AG10803 (cell line): ENCODE results near the gene NARS2.

Experiments
- DNase-seq: peaks from one replicate; pipeline ENCODE4 v3.0.0; 2010; ENCODE audit warnings: low read depth
- H3K4me3 ChIP-seq: 2 replicates; pipeline ENCODE4 v1.5.1; 2011; ENCODE audit warnings: mild to moderate bottlenecking, low read length, control low read depth
- TF ChIP-seq, protein P1 (sequence below): conservative IDR thresholded peaks from 2 replicates; pipeline ENCODE4 v1.5.1; 2011; ENCODE audit warnings: mild to moderate bottlenecking, low read length, control low read depth, inconsistent platforms

NARS2 gene

GRCh38 chr11:78478536-78478935 is 96.1 kb downstream of the NARS2 start:
- TF ChIP-seq, protein P1, sequence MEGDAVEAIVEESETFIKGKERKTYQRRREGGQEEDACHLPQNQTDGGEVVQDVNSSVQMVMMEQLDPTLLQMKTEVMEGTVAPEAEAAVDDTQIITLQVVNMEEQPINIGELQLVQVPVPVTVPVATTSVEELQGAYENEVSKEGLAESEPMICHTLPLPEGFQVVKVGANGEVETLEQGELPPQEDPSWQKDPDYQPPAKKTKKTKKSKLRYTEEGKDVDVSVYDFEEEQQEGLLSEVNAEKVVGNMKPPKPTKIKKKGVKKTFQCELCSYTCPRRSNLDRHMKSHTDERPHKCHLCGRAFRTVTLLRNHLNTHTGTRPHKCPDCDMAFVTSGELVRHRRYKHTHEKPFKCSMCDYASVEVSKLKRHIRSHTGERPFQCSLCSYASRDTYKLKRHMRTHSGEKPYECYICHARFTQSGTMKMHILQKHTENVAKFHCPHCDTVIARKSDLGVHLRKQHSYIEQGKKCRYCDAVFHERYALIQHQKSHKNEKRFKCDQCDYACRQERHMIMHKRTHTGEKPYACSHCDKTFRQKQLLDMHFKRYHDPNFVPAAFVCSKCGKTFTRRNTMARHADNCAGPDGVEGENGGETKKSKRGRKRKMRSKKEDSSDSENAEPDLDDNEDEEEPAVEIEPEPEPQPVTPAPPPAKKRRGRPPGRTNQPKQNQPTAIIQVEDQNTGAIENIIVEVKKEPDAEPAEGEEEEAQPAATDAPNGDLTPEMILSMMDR = no peak
- H3K4me3 ChIP-seq = no peak overlapping the region
- no peak for DNase-seq

GRCh38 chr11:78476066-78476465 is 98.6 kb downstream of the NARS2 start:
- DNase-seq = no peak
- TF ChIP-seq, protein P1 = no peak
- no peak overlapping the region for H3K4me3 ChIP-seq

- no peak for DNase-seq
- TF ChIP-seq, protein P1 = no peak
Observed at GRCh38 chr11:78474451-78474850, 100.2 kb downstream of the NARS2 start.

GRCh38 chr11:78472905-78473304 is 101.8 kb downstream of the NARS2 start:
- no peak for DNase-seq
- H3K4me3 ChIP-seq = no peak overlapping the region
- TF ChIP-seq, protein P1 = no peak

More at GRCh38 chr11:78474451-78474850, 100.2 kb downstream of the NARS2 start:
- no peak overlapping the region for H3K4me3 ChIP-seq

- no peak for DNase-seq
- TF ChIP-seq, protein P1 = no peak
- H3K4me3 ChIP-seq = no peak overlapping the region
Observed at GRCh38 chr11:78472382-78472781, 102.3 kb downstream of the NARS2 start.

DNA sequence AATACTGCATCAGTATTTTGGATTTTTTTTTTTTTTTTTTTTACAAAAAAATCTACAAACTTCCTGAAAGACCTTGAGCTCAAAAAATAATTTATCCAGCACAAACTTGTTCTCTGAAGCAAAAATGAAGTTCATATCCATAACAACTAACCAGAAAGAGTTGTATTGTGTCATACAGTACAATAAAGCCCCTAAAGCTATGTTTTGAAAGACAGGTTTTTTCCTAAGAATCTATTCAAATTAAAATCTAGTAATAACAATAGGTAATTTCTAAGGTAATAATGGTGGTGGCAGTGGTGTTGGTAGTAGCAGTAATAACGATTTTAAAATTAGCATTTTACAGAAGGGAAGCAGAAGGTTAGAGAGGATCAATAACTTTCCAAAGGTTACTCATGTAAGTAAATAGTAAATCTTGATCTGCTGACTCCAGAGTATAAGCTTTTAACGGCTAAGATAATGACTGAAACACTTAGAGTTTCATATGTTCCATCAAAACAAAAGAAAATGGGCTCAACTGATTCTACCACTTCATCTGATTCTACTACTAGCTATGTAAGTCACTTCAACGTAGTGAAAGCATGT is 103.7 kb downstream of the NARS2 start:
- TF ChIP-seq, protein P1 = no peak
- no peak for DNase-seq
- H3K4me3 ChIP-seq = no peak overlapping the region

DNA sequence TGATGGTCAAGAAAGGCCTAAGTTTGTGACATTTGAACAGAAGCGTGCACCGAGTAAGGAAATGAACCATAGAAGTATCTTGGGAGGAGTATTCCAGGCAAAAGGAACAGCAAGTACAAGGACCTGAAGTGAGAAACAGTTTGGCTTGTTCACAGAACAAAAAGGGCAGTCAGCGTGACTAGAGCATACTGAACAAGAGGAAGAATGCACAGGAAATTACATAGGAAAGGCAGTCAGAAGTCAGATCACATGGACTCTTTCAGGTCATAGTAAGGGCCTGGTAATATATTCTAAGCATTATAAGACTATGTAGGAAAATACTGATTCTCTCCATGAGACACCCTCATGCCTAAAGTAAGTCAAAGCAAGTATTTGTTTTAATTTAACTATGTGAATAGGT is 104.8 kb downstream of the NARS2 start:
- no peak for DNase-seq
- H3K4me3 ChIP-seq = no peak overlapping the region
- TF ChIP-seq, protein P1 = no peak
